SK-N-SH (cell line): ENCODE results near the gene FAHD2A. TPM values are rescaled to one million over a fixed set of nuclear protein-coding genes. Genes with fewer than 3 reads are reported as not detected.

ENCODE experiments used
- CTCF ChIA-PET: fragments of 300-600, 350-600 bp; formaldehyde crosslinking; extraction: SDS; loops from one replicate; lab custom pipeline; 2021; lab: Yijun Ruan, JAX
- POLR2A ChIA-PET: fragments of 350-600 bp; sonication (Branson Sonifier 250); formaldehyde crosslinking; extraction: SDS; loops from one replicate; lab custom pipeline; 2020; ENCODE audit warnings: antibody characterized with exemption, inconsistent platforms; lab: Yijun Ruan, JAX
- DNase-seq: peaks from one replicate; pipeline ENCODE4 v3.0.0; 2012
- H2AFZ ChIP-seq: fragments of 200-600 bp; sonication (generic); 2 replicates; pipeline ENCODE4 v1.8.1; 2016; ENCODE audit warnings: antibody characterized with exemption, mild to moderate bottlenecking, low read depth
- H3F3A ChIP-seq: fragments of 200-600 bp; sonication (generic); replicated peaks from 2 replicates; pipeline ENCODE3; 2016; ENCODE audit warnings: antibody characterized with exemption, mild to moderate bottlenecking; ENCODE audit not compliant: insufficient read depth
- H3K27ac ChIP-seq, 2 experiments: fragments of 200-500 bp in 1 of 2; fragments of 200-600 bp in 1 of 2; sonication (Bioruptor generic) in 1 of 2; sonication (generic), shearing (Covaris generic) in 1 of 2; 2 replicates each; pipeline versions ENCODE4 v1.5.1 to v1.6.1; 2014 to 2016; ENCODE audit warnings: low read depth in 2 of 2, inconsistent platforms in 1 of 2, low read length in 1 of 2, mild to moderate bottlenecking in 1 of 2, mixed read lengths in 1 of 2
- H3K27me3 ChIP-seq: fragments of 200-600 bp; sonication (generic), shearing (Covaris generic); 2 replicates; pipeline ENCODE4 v1.6.1; 2016; ENCODE audit warnings: mixed run types; ENCODE audit not compliant: insufficient read depth
- H3K36me3 ChIP-seq, 2 experiments: fragments of 200-500 bp in 1 of 2; fragments of 200-600 bp in 1 of 2; sonication (Bioruptor generic) in 1 of 2; sonication (generic) in 1 of 2; replicated peaks in 1 of 2; 2 replicates each; pipeline versions ENCODE3 to v1.5.1; 2014 to 2016; ENCODE audit warnings: low read length in 1 of 2, mild to moderate bottlenecking in 1 of 2; ENCODE audit not compliant: insufficient read depth in 2 of 2, control insufficient read depth in 1 of 2
- H3K4me1 ChIP-seq, 2 experiments: fragments of 200-500 bp in 1 of 2; fragments of 200-600 bp in 1 of 2; sonication (Bioruptor generic) in 1 of 2; sonication (generic), shearing (Covaris generic) in 1 of 2; 2 replicates each; pipeline versions ENCODE4 v1.5.1 to v1.6.1; 2014 to 2016; ENCODE audit warnings: low read depth in 1 of 2, low read length in 1 of 2, mixed run types in 1 of 2; ENCODE audit not compliant: insufficient read depth in 2 of 2, control insufficient read depth in 1 of 2
- H3K4me2 ChIP-seq: fragments of 200-600 bp; sonication (generic), shearing (Covaris generic); 2 replicates; pipeline ENCODE4 v1.6.1; 2017; ENCODE audit warnings: mixed run types
- H3K4me3 ChIP-seq, 2 experiments: fragments of 200-500 bp in 1 of 2; fragments of 200-600 bp in 1 of 2; sonication (Bioruptor generic) in 1 of 2; sonication (generic), shearing (Covaris generic) in 1 of 2; 2 replicates each; pipeline versions ENCODE4 v1.5.1 to v1.8.1; 2014 to 2016; ENCODE audit warnings: low read depth in 2 of 2, inconsistent platforms in 1 of 2, low read length in 1 of 2, mild to moderate bottlenecking in 1 of 2, mixed read lengths in 1 of 2, moderate library complexity in 1 of 2
- H3K79me2 ChIP-seq: fragments of 200-600 bp; sonication (generic); 2 replicates; pipeline ENCODE4 v1.8.1; 2017; ENCODE audit warnings: mild to moderate bottlenecking; ENCODE audit not compliant: insufficient read depth
- H3K9ac ChIP-seq: fragments of 200-600 bp; sonication (generic); 2 replicates; pipeline ENCODE4 v1.6.1; 2017; ENCODE audit warnings: mixed run types
- H3K9me2 ChIP-seq: fragments of 200-600 bp; sonication (generic); 2 replicates; pipeline ENCODE4 v1.6.1; 2017; ENCODE audit warnings: mixed run types
- H3K9me3 ChIP-seq: fragments of 200-600 bp; sonication (generic); 2 replicates; pipeline ENCODE4 v1.6.1; 2017; ENCODE audit warnings: mixed run types, mild to moderate bottlenecking, moderate library complexity
- H4K20me1 ChIP-seq: fragments of 200-600 bp; sonication (generic); 2 replicates; pipeline ENCODE4 v1.6.1; 2017; ENCODE audit warnings: mild to moderate bottlenecking, mixed run types; ENCODE audit not compliant: insufficient read depth
- ELF1 ChIP-seq: IDR thresholded peaks from 2 replicates; pipeline ENCODE4 v1.4.0; 2012
- EP300 ChIP-seq, 2 experiments: IDR thresholded peaks; 2 replicates each; pipeline versions ENCODE4 v1.4.0 to v1.6.1; 2012; ENCODE audit warnings: borderline replicate concordance in 1 of 2, low read depth in 1 of 2, low read length in 1 of 2
- FOSL2 ChIP-seq: IDR thresholded peaks from 2 replicates; pipeline ENCODE4 v1.4.0; 2012; ENCODE audit warnings: low read depth, mild to moderate bottlenecking, moderate library complexity, borderline replicate concordance
- GABPA ChIP-seq: IDR thresholded peaks from 2 replicates; pipeline ENCODE4 v1.4.0; 2012; ENCODE audit warnings: low read depth, mild to moderate bottlenecking
- JUND ChIP-seq: IDR thresholded peaks from 2 replicates; pipeline ENCODE4 v1.4.0; 2012
- POLR2AphosphoS5 ChIP-seq: IDR thresholded peaks from 2 replicates; pipeline ENCODE4 v1.6.1; 2012; ENCODE audit warnings: low read depth, low read length
- RCOR1 ChIP-seq: fragments of 150-350 bp; IDR thresholded peaks from 2 replicates; pipeline ENCODE4 v1.6.1; 2017; ENCODE audit warnings: antibody characterized with exemption, low read length
- RFX5 ChIP-seq: IDR thresholded peaks from 2 replicates; pipeline ENCODE4 v1.6.1; 2012; ENCODE audit warnings: mild to moderate bottlenecking, improper control_type of control experiment, low read length
- RXRA ChIP-seq: IDR thresholded peaks from 2 replicates; pipeline ENCODE4 v1.4.0; 2012; ENCODE audit warnings: low read depth, mild to moderate bottlenecking, borderline replicate concordance
- SIN3A ChIP-seq: IDR thresholded peaks from 2 replicates; pipeline ENCODE4 v1.6.1; 2012; ENCODE audit warnings: low read depth, mild to moderate bottlenecking, low read length, moderate library complexity, borderline replicate concordance
- TAF1 ChIP-seq: IDR thresholded peaks from 2 replicates; pipeline ENCODE4 v1.6.1; 2012; ENCODE audit warnings: low read depth, mild to moderate bottlenecking, low read length, moderate library complexity, borderline replicate concordance
- TEAD4 ChIP-seq: IDR thresholded peaks from 2 replicates; pipeline ENCODE4 v1.4.0; 2012; ENCODE audit warnings: mild to moderate bottlenecking, borderline replicate concordance; ENCODE audit not compliant: insufficient read depth
- WGBS: methylation state at CpG from one replicate; pipeline ENCODE4 v1.1.6; 2017; ENCODE audit warnings: low lambda C conversion rate; 5-methylcytosine and 5-hydroxymethylcytosine counted together
- polyA plus RNA-seq, 3 experiments: library from polyadenylated mRNA; depleted of rRNA; stranded (reverse); fragments of >200 nt; gene quantifications; 2 replicates each; pipeline ENCODE4 v1.2.3, GENCODE V29; 2012
- TF ChIP-seq, protein P1 (sequence below): IDR thresholded peaks from 2 replicates; pipeline ENCODE4 v1.4.0; 2012; ENCODE audit warnings: low read depth, borderline replicate concordance
- TF ChIP-seq, protein P2 (sequence below): IDR thresholded peaks from 2 replicates; pipeline ENCODE4 v1.6.1; 2012; ENCODE audit warnings: mild to moderate bottlenecking, low read depth, low read length, moderate library complexity
- TF ChIP-seq, protein P3 (sequence below): fragments of 150-350 bp; IDR thresholded peaks from 2 replicates; pipeline ENCODE4 v1.6.1; 2017; ENCODE audit warnings: antibody characterized with exemption, low read length, low read depth, borderline replicate concordance

The FAHD2A gene
- polyA plus RNA-seq, 1 of the 3 experiments (the other 2 are of a cell fraction): 40.5 TPM

DNA sequence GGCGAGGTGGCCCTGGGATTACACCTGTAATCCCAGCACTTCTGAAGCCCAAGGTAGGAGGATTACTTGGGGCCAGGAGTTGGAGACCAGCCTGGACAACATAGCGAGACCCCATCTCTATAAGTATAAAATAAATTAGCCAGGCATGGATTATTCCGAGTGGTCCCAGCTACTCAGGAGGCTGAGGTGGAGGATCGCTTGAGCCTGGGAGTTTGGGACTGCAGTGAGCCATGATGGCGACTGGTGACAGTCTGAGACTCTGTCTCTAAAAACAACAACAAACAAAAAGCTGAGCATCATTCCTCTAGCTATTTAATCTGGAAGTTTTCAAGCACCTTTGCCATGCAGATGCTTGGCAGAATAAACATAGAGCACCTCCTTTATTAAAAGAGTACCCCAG lies 21.8 kb upstream of the FAHD2A start:
- WGBS: 26% methylated on average over 5 of the region's 5 CpGs
- Histone ChIP-seq H2AFZ (no peak overlapping the region), H3K27ac (no peak overlapping the region), H3K9me3 (no peaks in the 10 kb centered on the region), H3K4me2 (no peak overlapping the region), H4K20me1 (no peaks in the 10 kb centered on the region), H3K4me1 (no peaks in the 10 kb centered on the region), H3F3A (no peaks in the 10 kb centered on the region), H3K36me3 (no peaks in the 10 kb centered on the region), H3K9ac (no peak overlapping the region), H3K27me3 (peaks cover 7% of the 10 kb centered on the region; the same call in 1 of the 2 replicates), H3K9me2 (no peaks in the 10 kb centered on the region), H3K4me3 (no peak overlapping the region), H3K79me2 (no peaks in the 10 kb centered on the region)
- TF ChIP-seq TEAD4 (no peak), ELF1 (no peak), TAF1 (no peak), EP300 (IDR thresholded peaks at IDR 0.05; ENCODE audit: borderline replicate concordance in 1 of 2, low read depth in 1 of 2, low read length in 1 of 2) (no peak), RXRA (no peak), SIN3A (no peak), JUND (no peak), POLR2AphosphoS5 (no peak), RCOR1 (no peak), GABPA (no peak), RFX5 (no peak), FOSL2 (no peak)
- TF ChIP-seq, protein P1, sequence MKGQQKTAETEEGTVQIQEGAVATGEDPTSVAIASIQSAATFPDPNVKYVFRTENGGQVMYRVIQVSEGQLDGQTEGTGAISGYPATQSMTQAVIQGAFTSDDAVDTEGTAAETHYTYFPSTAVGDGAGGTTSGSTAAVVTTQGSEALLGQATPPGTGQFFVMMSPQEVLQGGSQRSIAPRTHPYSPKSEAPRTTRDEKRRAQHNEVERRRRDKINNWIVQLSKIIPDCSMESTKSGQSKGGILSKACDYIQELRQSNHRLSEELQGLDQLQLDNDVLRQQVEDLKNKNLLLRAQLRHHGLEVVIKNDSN: no peak
- TF ChIP-seq, protein P2, sequence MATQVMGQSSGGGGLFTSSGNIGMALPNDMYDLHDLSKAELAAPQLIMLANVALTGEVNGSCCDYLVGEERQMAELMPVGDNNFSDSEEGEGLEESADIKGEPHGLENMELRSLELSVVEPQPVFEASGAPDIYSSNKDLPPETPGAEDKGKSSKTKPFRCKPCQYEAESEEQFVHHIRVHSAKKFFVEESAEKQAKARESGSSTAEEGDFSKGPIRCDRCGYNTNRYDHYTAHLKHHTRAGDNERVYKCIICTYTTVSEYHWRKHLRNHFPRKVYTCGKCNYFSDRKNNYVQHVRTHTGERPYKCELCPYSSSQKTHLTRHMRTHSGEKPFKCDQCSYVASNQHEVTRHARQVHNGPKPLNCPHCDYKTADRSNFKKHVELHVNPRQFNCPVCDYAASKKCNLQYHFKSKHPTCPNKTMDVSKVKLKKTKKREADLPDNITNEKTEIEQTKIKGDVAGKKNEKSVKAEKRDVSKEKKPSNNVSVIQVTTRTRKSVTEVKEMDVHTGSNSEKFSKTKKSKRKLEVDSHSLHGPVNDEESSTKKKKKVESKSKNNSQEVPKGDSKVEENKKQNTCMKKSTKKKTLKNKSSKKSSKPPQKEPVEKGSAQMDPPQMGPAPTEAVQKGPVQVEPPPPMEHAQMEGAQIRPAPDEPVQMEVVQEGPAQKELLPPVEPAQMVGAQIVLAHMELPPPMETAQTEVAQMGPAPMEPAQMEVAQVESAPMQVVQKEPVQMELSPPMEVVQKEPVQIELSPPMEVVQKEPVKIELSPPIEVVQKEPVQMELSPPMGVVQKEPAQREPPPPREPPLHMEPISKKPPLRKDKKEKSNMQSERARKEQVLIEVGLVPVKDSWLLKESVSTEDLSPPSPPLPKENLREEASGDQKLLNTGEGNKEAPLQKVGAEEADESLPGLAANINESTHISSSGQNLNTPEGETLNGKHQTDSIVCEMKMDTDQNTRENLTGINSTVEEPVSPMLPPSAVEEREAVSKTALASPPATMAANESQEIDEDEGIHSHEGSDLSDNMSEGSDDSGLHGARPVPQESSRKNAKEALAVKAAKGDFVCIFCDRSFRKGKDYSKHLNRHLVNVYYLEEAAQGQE: no peak
- TF ChIP-seq, protein P3, sequence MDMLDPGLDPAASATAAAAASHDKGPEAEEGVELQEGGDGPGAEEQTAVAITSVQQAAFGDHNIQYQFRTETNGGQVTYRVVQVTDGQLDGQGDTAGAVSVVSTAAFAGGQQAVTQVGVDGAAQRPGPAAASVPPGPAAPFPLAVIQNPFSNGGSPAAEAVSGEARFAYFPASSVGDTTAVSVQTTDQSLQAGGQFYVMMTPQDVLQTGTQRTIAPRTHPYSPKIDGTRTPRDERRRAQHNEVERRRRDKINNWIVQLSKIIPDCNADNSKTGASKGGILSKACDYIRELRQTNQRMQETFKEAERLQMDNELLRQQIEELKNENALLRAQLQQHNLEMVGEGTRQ: no peak
- DNase-seq: no peak
- ChIA-PET POLR2A (no interaction called here), CTCF (interaction anchor here (1.2 kb wide), 1 partner anchor 8 kb away, joined by 4 read pairs; no protein-coding TSS in a partner anchor)
